Esophagus muscularis mucosa (tissue), 4 donors: ENCODE results near the gene ZNF768.
"Not testable (repeated sequence)": the region's sequence is repeated elsewhere in the genome, so short reads cannot be mapped to it uniquely, and the experiment has no call there.

Experiments
- EP300 ChIP-seq: sonication (generic); formaldehyde crosslinking; IDR thresholded peaks from one replicate; pipeline ENCODE4 v1.6.1; 2017; ENCODE audit warnings: antibody characterized with exemption
- POLR2A ChIP-seq: fragments of 450-650 bp; IDR thresholded peaks from one replicate; pipeline ENCODE4 v1.6.1; 2017; ENCODE audit warnings: antibody characterized with exemption, moderate library complexity, mild to moderate bottlenecking, low read depth
- POLR2AphosphoS5 ChIP-seq, 2 donors: sonication (generic); formaldehyde crosslinking; IDR thresholded peaks; one replicate each; pipeline ENCODE4 v1.6.1; 2017; ENCODE audit warnings: antibody characterized with exemption in 2 of 2
- TF ChIP-seq, protein P1 (sequence below), 3 experiments: fragments of 200-600 bp in 2 of 3; fragments of 450-650 bp in 1 of 3; sonication (generic) in 2 of 3; IDR thresholded peaks; one replicate each; pipeline ENCODE4 v1.5.1; 2017 to 2019; ENCODE audit warnings: antibody characterized with exemption in 3 of 3, mild to moderate bottlenecking in 2 of 3, moderate library complexity in 1 of 3

DNA sequence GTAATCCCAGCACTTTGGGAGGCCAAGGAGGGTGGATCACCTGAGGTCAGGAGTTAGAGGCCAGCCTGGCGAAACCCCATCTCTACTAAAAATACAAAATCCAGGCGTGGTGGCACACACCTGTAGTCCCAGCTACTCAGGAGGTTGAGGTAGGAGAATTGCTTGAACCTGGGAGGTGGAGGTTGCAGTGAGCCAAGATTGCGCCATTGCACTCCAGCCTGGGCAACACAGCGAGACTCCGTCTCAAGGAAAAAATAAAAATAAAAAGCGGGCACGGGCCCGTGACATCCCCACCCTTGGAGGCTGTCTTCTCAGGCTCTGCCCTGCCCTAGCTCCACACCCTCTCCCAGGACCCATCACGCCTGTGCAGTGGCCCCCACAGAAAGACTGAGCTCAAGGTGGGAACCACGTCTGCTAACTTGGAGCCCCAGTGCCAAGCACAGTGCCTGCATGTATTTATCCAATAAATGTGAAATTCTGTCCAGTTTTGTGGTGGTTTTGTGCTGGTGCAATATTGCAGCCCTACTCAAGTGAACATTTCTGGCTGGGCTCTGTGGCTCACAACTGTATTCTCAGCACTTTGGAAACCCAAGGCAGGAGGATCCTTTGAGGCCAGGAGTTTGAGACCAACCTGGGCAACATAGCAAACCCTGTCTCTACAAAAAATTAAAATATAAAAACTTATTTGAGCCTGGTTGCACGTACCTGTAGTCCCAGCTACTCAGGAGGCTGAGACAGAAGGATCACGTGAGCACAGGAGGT lies 3.5 kb downstream of the ZNF768 start:
- TF ChIP-seq, protein P1, sequence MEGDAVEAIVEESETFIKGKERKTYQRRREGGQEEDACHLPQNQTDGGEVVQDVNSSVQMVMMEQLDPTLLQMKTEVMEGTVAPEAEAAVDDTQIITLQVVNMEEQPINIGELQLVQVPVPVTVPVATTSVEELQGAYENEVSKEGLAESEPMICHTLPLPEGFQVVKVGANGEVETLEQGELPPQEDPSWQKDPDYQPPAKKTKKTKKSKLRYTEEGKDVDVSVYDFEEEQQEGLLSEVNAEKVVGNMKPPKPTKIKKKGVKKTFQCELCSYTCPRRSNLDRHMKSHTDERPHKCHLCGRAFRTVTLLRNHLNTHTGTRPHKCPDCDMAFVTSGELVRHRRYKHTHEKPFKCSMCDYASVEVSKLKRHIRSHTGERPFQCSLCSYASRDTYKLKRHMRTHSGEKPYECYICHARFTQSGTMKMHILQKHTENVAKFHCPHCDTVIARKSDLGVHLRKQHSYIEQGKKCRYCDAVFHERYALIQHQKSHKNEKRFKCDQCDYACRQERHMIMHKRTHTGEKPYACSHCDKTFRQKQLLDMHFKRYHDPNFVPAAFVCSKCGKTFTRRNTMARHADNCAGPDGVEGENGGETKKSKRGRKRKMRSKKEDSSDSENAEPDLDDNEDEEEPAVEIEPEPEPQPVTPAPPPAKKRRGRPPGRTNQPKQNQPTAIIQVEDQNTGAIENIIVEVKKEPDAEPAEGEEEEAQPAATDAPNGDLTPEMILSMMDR (IDR thresholded peaks at IDR 0.05), result not testable (repeated sequence)
- TF ChIP-seq POLR2A; EP300; POLR2AphosphoS5 (IDR thresholded peaks at IDR 0.05): not testable (repeated sequence)
